HCT116 (cell line): ENCODE data around the gene BMF.

Experiments used
- ATF3 ChIP-seq: IDR thresholded peaks from 2 replicates; pipeline ENCODE4 v1.6.1; 2012
- EGR1 ChIP-seq: IDR thresholded peaks from 2 replicates; pipeline ENCODE4 v1.6.1; 2012; ENCODE audit warnings: low read depth

GRCh38 chr15:40106203-40107161 lies 2.2 kb downstream of the BMF start:
- no peak for TF ChIP-seq ATF3
- TF ChIP-seq EGR1 = no peak
